IMR-90 (cell line): Measurements from ENCODE around the gene TNFRSF18. TPM values are rescaled to one million over a fixed set of nuclear protein-coding genes. Genes with fewer than 3 reads are reported as not detected.
A peak's percentile ranks its signal among the peaks of the same experiment; 100 is the strongest.

Source experiments
- ATAC-seq: fragments of 200-7000 bp; cut with Tn5 transposase; 2 replicates; pipeline ENCODE4 v1.9.1; 2020; ENCODE audit warnings: low read depth, mild to moderate bottlenecking, moderate library complexity
- BruUV-seq: library from RNA; stranded (reverse); fragments of 400-500 nt; replicated peaks from 2 replicates; lab custom pipeline; 2021; lab: Mats Ljungman, UMichigan
- CTCF ChIA-PET: fragments of 300-600 bp; formaldehyde crosslinking; extraction: SDS; loops from one replicate; lab custom pipeline; 2021; ENCODE audit warnings: antibody characterized with exemption; lab: Yijun Ruan, JAX
- POLR2A ChIA-PET: fragments of 300-600 bp; sonication (Branson Sonifier 250); formaldehyde crosslinking; loops from one replicate; lab custom pipeline; 2022; ENCODE audit warnings: antibody characterized with exemption; ENCODE audit not compliant: unreplicated experiment; lab: Charles Lee
- DNase-seq: peaks from one replicate; pipeline ENCODE4 v3.0.0; 2013
- H2AFZ ChIP-seq: replicated peaks from 2 replicates; pipeline ENCODE3; 2013; ENCODE audit warnings: low read length, mild to moderate bottlenecking; ENCODE audit not compliant: poor library complexity
- H2AK5ac ChIP-seq: 2 replicates; pipeline ENCODE4 v1.6.1; 2013; ENCODE audit warnings: low read depth, low read length, inconsistent platforms
- H2AK9ac ChIP-seq: replicated peaks from 2 replicates; pipeline ENCODE3; 2013; ENCODE audit warnings: mild to moderate bottlenecking, low read depth, low read length, moderate library complexity; ENCODE audit not compliant: poor library complexity
- H2BK120ac ChIP-seq: 2 replicates; pipeline ENCODE4 v1.6.1; 2013; ENCODE audit warnings: low read depth, low read length, inconsistent platforms
- H2BK15ac ChIP-seq: 3 replicates; pipeline ENCODE4 v1.6.1; 2013; ENCODE audit warnings: low read depth, low read length, inconsistent platforms
- H2BK20ac ChIP-seq: 2 replicates; pipeline ENCODE4 v1.6.1; 2013; ENCODE audit warnings: low read depth, mild to moderate bottlenecking, inconsistent platforms, low read length, moderate library complexity
- H2BK5ac ChIP-seq: 2 replicates; pipeline ENCODE4 v1.6.1; 2013; ENCODE audit warnings: mild to moderate bottlenecking, low read depth, low read length, inconsistent platforms; ENCODE audit not compliant: poor library complexity, severe bottlenecking
- H3K14ac ChIP-seq: replicated peaks from 2 replicates; pipeline ENCODE4 v1.6.1; 2013; ENCODE audit warnings: low read depth, low read length, inconsistent platforms
- H3K18ac ChIP-seq: 2 replicates; pipeline ENCODE4 v1.6.1; 2013; ENCODE audit warnings: low read depth, low read length, control low read depth
- H3K23ac ChIP-seq: 2 replicates; pipeline ENCODE4 v1.6.1; 2013; ENCODE audit warnings: low read depth, low read length, inconsistent platforms
- H3K27ac ChIP-seq: 2 replicates; pipeline ENCODE4 v1.5.1; 2013; ENCODE audit warnings: mild to moderate bottlenecking, control low read depth, low read length; ENCODE audit not compliant: insufficient read depth
- H3K27me3 ChIP-seq: 2 replicates; pipeline ENCODE4 v1.6.1; 2013; ENCODE audit warnings: low read length; ENCODE audit not compliant: control insufficient read depth, insufficient read depth
- H3K36me3 ChIP-seq: 2 replicates; pipeline ENCODE4 v1.6.1; 2013; ENCODE audit warnings: low read length, mixed read lengths; ENCODE audit not compliant: control insufficient read depth, insufficient read depth
- H3K4ac ChIP-seq: 2 replicates; pipeline ENCODE4 v1.6.1; 2013; ENCODE audit warnings: low read depth, low read length, inconsistent platforms
- H3K4me1 ChIP-seq: 2 replicates; pipeline ENCODE4 v1.6.1; 2013; ENCODE audit warnings: low read length, mixed read lengths; ENCODE audit not compliant: control insufficient read depth, insufficient read depth
- H3K4me2 ChIP-seq: 2 replicates; pipeline ENCODE4 v1.6.1; 2013; ENCODE audit warnings: low read depth, mild to moderate bottlenecking, control low read depth, low read length, moderate library complexity
- H3K4me3 ChIP-seq: 2 replicates; pipeline ENCODE4 v1.5.1; 2013; ENCODE audit warnings: low read depth, mild to moderate bottlenecking, control low read depth, low read length, moderate library complexity; ENCODE audit not compliant: insufficient read depth
- H3K56ac ChIP-seq: 2 replicates; pipeline ENCODE4 v1.6.1; 2013; ENCODE audit warnings: low read length, inconsistent platforms; ENCODE audit not compliant: insufficient read depth; ENCODE audit errors: extremely low read depth
- H3K79me1 ChIP-seq, 2 experiments: 2 replicates each; pipeline ENCODE4 v1.6.1; 2013; ENCODE audit warnings: low read length in 2 of 2, inconsistent platforms in 1 of 2, low read depth in 1 of 2
- H3K9ac ChIP-seq: 2 replicates; pipeline ENCODE4 v1.6.1; 2013; ENCODE audit warnings: low read depth, low read length, control low read depth
- H3K9me1 ChIP-seq: 2 replicates; pipeline ENCODE4 v1.6.1; 2013; ENCODE audit warnings: low read length, inconsistent platforms; ENCODE audit not compliant: insufficient read depth
- H3K9me3 ChIP-seq: 2 replicates; pipeline ENCODE4 v1.6.1; 2013; ENCODE audit warnings: low read length; ENCODE audit not compliant: control insufficient read depth, insufficient read depth
- H4K20me1 ChIP-seq: 2 replicates; pipeline ENCODE4 v1.6.1; 2013; ENCODE audit warnings: low read length, inconsistent platforms; ENCODE audit not compliant: insufficient read depth
- H4K5ac ChIP-seq: 2 replicates; pipeline ENCODE4 v1.6.1; 2013; ENCODE audit warnings: mild to moderate bottlenecking, low read depth, low read length, control low read depth
- H4K8ac ChIP-seq, 2 experiments: 2 replicates each; pipeline ENCODE4 v1.6.1; 2013; ENCODE audit warnings: low read depth in 2 of 2, low read length in 2 of 2, control low read depth in 1 of 2, inconsistent platforms in 1 of 2
- H4K91ac ChIP-seq: 2 replicates; pipeline ENCODE4 v1.6.1; 2013; ENCODE audit warnings: low read depth, low read length, inconsistent platforms; ENCODE audit not compliant: insufficient read depth
- BHLHE40 ChIP-seq: fragments of 150-350 bp; IDR thresholded peaks from 2 replicates; pipeline ENCODE4 v1.6.1; 2016; ENCODE audit warnings: mild to moderate bottlenecking, low read depth, low read length
- CEBPB ChIP-seq: IDR thresholded peaks from 2 replicates; pipeline ENCODE4 v1.6.1; 2012; ENCODE audit warnings: low read depth, low read length, improper control_type of control experiment
- CHD1 ChIP-seq: IDR thresholded peaks from 2 replicates; pipeline ENCODE4 v1.6.1; 2012; ENCODE audit warnings: low read depth, low read length, improper control_type of control experiment
- MAZ ChIP-seq: IDR thresholded peaks from 2 replicates; pipeline ENCODE4 v1.6.1; 2012; ENCODE audit warnings: low read depth, mild to moderate bottlenecking, low read length, improper control_type of control experiment, moderate library complexity, borderline replicate concordance
- POLR2A ChIP-seq: IDR thresholded peaks from 2 replicates; pipeline ENCODE4 v1.6.1; 2012; ENCODE audit warnings: mild to moderate bottlenecking, low read depth, low read length
- RAD21 ChIP-seq: IDR thresholded peaks from 2 replicates; pipeline ENCODE4 v1.6.1; 2012; ENCODE audit warnings: low read length, improper control_type of control experiment
- RCOR1 ChIP-seq: IDR thresholded peaks from 2 replicates; pipeline ENCODE4 v1.6.1; 2012; ENCODE audit warnings: mild to moderate bottlenecking, low read length, improper control_type of control experiment; ENCODE audit not compliant: insufficient replicate concordance
- RFX5 ChIP-seq: IDR thresholded peaks from 2 replicates; pipeline ENCODE4 v1.8.0; 2012; ENCODE audit warnings: low read depth, mild to moderate bottlenecking, low read length, moderate library complexity
- SMC3 ChIP-seq: fragments of 150-350 bp; IDR thresholded peaks from 2 replicates; pipeline ENCODE4 v1.6.1; 2016; ENCODE audit warnings: low read depth, mild to moderate bottlenecking, antibody characterized with exemption, low read length, moderate library complexity
- WGBS, 2 experiments: methylation state at CpG; one replicate each; pipeline versions ENCODE4 v1.1.5 to v1.1.7; 2013; ENCODE audit warnings: missing lambda C conversion rate in 2 of 2; ENCODE audit not compliant: insufficient read length in 1 of 2; ENCODE audit errors: extremely low coverage in 2 of 2; 5-methylcytosine and 5-hydroxymethylcytosine counted together
- dilution Hi-C: fragments of 300-500 bp; cut with HindIII; formaldehyde crosslinking; loops from one replicate; pipeline ENCODE4 v1.14.3; 2018; ENCODE audit warnings: low sequenced_read_pairs; ENCODE audit not compliant: unreplicated experiment
- in situ Hi-C: fragments of 300-500 bp; cut with MboI; formaldehyde crosslinking; loops from 3 replicates; pipeline ENCODE4 v1.14.3; 2019; ENCODE audit warnings: low sequenced_read_pairs, inconsistent platforms, mixed read lengths
- intact Hi-C: fragments of 100-400 bp; cut with micrococcal nuclease; formaldehyde crosslinking; loops from 2 replicates; pipeline ENCODE4 v1.10.0; 2022
- polyA plus RNA-seq, 3 experiments: library from polyadenylated mRNA; depleted of rRNA; stranded (reverse); fragments of >200 nt; gene quantifications; 2 replicates each; pipeline ENCODE4 v1.2.3, GENCODE V29; 2012; ENCODE audit warnings: low replicate concordance in 1 of 3
- total RNA-seq: library from RNA; depleted of rRNA; stranded (reverse); fragments of >200 nt; gene quantifications from 2 replicates; pipeline ENCODE4 v1.2.3, GENCODE V29; 2012
- TF ChIP-seq, protein P1 (sequence below): fragments of 150-350 bp; IDR thresholded peaks from 2 replicates; pipeline ENCODE4 v1.6.1; 2017; ENCODE audit warnings: mild to moderate bottlenecking, antibody characterized with exemption, low read length, low read depth

TNFRSF18 gene
- total and polyA plus RNA-seq, 2 of the 4 experiments (the other 2 are of a cell fraction): 0.18 to 1.0 TPM

DNA sequence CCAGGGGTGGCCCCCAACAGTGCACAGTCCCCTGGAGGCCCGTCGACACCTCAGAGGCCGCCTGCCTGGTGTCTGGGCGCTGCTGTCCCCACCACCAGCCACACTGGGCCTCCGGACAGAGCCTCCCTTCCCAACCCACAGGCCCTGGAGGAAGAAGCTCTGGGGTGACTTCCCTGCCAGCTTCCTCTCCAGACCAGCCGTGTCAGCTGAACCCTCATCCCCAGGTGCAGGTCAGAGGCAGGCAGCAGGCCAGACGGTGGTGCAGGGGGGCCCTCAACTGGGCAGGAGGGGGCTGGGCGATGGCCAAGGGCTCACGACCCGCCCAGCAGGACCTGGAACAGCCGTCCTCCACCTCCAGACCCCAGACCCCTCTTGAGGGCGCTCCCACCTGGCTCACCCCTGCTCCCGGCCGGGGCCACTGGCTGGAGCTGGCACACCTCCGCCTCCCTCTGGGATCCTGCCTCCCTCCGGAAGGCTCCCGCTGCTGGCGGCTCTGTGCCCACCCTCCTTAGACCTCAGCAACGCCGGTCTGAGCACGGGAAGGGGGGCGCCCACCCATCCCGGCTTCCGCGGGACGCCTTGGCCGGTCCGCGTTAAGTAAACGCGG lies 520 bp downstream of the TNFRSF18 start:
- no peaks in the 10 kb centered on the region for H3K36me3 ChIP-seq
- H3K27me3 ChIP-seq: no peaks in the 10 kb centered on the region; the same call in 1 of the 2 replicates
- no peak overlapping the region for H2BK120ac ChIP-seq
- dilution Hi-C loops (no loop called here), intact Hi-C loops (no loop called here), in situ Hi-C loops (no loop called here)
- H2BK20ac ChIP-seq: no peak overlapping the region
- H4K20me1 ChIP-seq: no peaks in the 10 kb centered on the region
- DNase-seq: no peak
- no peak overlapping the region for H3K23ac ChIP-seq
- H3K27ac ChIP-seq: no peak overlapping the region
- no peaks in the 10 kb centered on the region for H3K9me1 ChIP-seq
- no peak overlapping the region for H4K5ac ChIP-seq
- peaks cover 12% of the 10 kb centered on the region for H3K4me1 ChIP-seq
- H4K91ac ChIP-seq: no peak overlapping the region
- BruUV-seq: no TSS peak
- no peaks in the 10 kb centered on the region for H3K9me3 ChIP-seq
- no peak overlapping the region for H3K56ac ChIP-seq
- no peak overlapping the region for H2BK15ac ChIP-seq
- no peak overlapping the region for H3K4me2 ChIP-seq
- no peak overlapping the region for H2AK9ac ChIP-seq
- no peak overlapping the region for H3K9ac ChIP-seq
- H3K18ac ChIP-seq: no peak overlapping the region
- peak overlapping the region; percentile 3; the same call in 1 of the 2 replicates for H2AK5ac ChIP-seq
- no peak overlapping the region for H3K4ac ChIP-seq
- WGBS, 2 experiments: 40% methylated on average over 10 of the region's 31 CpGs; no CpG with 5 or more reads in 1 of the 2 experiments
- H3K14ac ChIP-seq: no peak overlapping the region
- H3K79me1 ChIP-seq: no peaks in the 10 kb centered on the region
- CTCF ChIA-PET: no interaction called here
- H2BK5ac ChIP-seq: no peak overlapping the region
- H4K8ac ChIP-seq: no peak overlapping the region
- no peak overlapping the region for H3K4me3 ChIP-seq
- peak overlapping the region; percentile 63 for H2AFZ ChIP-seq
- no peak for ATAC-seq
- no peak for TF ChIP-seq SMC3
- no peak for TF ChIP-seq CHD1
- no peak for TF ChIP-seq POLR2A
- TF ChIP-seq, protein P1, sequence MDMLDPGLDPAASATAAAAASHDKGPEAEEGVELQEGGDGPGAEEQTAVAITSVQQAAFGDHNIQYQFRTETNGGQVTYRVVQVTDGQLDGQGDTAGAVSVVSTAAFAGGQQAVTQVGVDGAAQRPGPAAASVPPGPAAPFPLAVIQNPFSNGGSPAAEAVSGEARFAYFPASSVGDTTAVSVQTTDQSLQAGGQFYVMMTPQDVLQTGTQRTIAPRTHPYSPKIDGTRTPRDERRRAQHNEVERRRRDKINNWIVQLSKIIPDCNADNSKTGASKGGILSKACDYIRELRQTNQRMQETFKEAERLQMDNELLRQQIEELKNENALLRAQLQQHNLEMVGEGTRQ: no peak
- no peak for TF ChIP-seq CEBPB
- TF ChIP-seq MAZ: no peak
- TF ChIP-seq RAD21: no peak
- TF ChIP-seq BHLHE40: no peak
- no peak for TF ChIP-seq RCOR1
- no peak for TF ChIP-seq RFX5
- POLR2A ChIA-PET: no interaction called here
